HG02571 (cell line): ENCODE measurements around the gene OGFOD2.
"Not testable (repeated sequence)": the region's sequence is repeated elsewhere in the genome, so short reads cannot be mapped to it uniquely, and the experiment has no call there.

Source experiments
- ATAC-seq: cut with Tn5 transposase; IDR thresholded peaks from one replicate; pipeline ENCODE4 v1.9.1; 2021; ENCODE audit warnings: mild to moderate bottlenecking, moderate library complexity; ENCODE audit not compliant: unreplicated experiment

Gene OGFOD2

GRCh38 chr12:122974892-122975789 is at the start of gene OGFOD2:
OGFOD2 (plus strand) TSS chr12:122975244; CDS start chr12:122975252, 8 bp downstream.
- ATAC-seq, result peak; percentile 66

- no peak for ATAC-seq
Observed at GRCh38 chr12:122927756-122928403, 47.2 kb upstream of the OGFOD2 start.

- no peak for ATAC-seq
Observed at GRCh38 chr12:122928404-122929147, 46.5 kb upstream of the OGFOD2 start.

- no peak for ATAC-seq
Observed at GRCh38 chr12:122929148-122929538, 45.9 kb upstream of the OGFOD2 start.

GRCh38 chr12:122929812-122930211 is 45.2 kb upstream of the OGFOD2 start:
- no peak for ATAC-seq

- no peak for ATAC-seq
Observed at GRCh38 chr12:122932207-122932606, 42.8 kb upstream of the OGFOD2 start.

GRCh38 chr12:122934722-122935121 is 40.3 kb upstream of the OGFOD2 start:
- ATAC-seq, result no peak

GRCh38 chr12:122935318-122935717 is 39.7 kb upstream of the OGFOD2 start:
- ATAC-seq, result no peak

- ATAC-seq, result no peak
Observed at GRCh38 chr12:122937622-122938091, 37.4 kb upstream of the OGFOD2 start.

GRCh38 chr12:122939125-122939524 is 35.9 kb upstream of the OGFOD2 start:
- ATAC-seq, result no peak

GRCh38 chr12:122941351-122941750 is 33.7 kb upstream of the OGFOD2 start:
- not testable (repeated sequence) for ATAC-seq

GRCh38 chr12:122942637-122943036 is 32.4 kb upstream of the OGFOD2 start:
- no peak for ATAC-seq

GRCh38 chr12:122943196-122943595 is 31.8 kb upstream of the OGFOD2 start:
- ATAC-seq, result no peak

GRCh38 chr12:122944605-122945592 is 30.1 kb upstream of the OGFOD2 start:
- ATAC-seq, result no peak

GRCh38 chr12:122946690-122947341 is 28.2 kb upstream of the OGFOD2 start:
- ATAC-seq, result peak; percentile 66

- ATAC-seq, result peak; percentile 18
Observed at GRCh38 chr12:122947352-122947792, 27.7 kb upstream of the OGFOD2 start.

GRCh38 chr12:122948605-122949004 is 26.4 kb upstream of the OGFOD2 start:
- no peak for ATAC-seq

- no peak for ATAC-seq
Observed at GRCh38 chr12:122949405-122949804, 25.6 kb upstream of the OGFOD2 start.
